ACHN (cell line): ENCODE measurements around the gene PLCH2.
"Not testable (repeated sequence)": the region's sequence is repeated elsewhere in the genome, so short reads cannot be mapped to it uniquely, and the experiment has no call there.

Experiments used
- DNase-seq: peaks from one replicate; pipeline ENCODE4 v3.0.0-alpha.2; 2015
- in situ Hi-C: cut with HindIII; loops from 2 replicates; pipeline ENCODE4 v1.10.0; 2017; ENCODE audit warnings: low sequenced_read_pairs, low pct_ligation_motif_present, low pct_unique_long_range_greater_than_20kb

PLCH2 gene

DNA sequence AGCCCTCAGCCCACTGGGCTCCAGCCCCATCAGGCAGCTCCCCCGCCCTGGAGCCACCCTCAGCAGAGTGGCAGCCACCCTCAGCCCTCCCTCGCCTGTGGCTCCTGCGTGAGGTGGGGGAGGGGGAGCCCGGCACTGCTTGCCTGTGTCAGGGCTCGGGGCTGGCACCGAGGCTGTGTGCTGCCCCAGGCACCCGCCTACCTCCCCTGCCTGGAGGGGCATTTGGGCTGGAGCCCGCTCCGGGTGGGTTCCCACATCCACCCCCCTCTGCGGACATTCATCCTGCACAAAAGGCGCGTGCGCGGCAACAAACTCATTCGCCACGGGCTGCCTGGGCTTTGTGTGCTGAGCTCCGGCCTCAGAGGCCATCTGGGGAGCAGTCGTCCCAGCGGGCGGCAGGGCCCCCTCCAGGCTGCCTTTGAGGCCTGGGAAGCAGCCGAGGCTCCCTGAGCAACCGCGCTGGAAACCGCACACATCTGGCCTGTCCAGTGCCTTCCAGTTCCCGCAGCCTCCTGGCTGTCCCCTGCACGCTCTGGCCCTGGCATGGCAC, 67.5 kb downstream of the PLCH2 start:
- in situ Hi-C loops: no loop called here
- no peak for DNase-seq

GRCh38 chr1:2544093-2544874, 68.2 kb downstream of the PLCH2 start:
- in situ Hi-C loops: no loop called here

DNA sequence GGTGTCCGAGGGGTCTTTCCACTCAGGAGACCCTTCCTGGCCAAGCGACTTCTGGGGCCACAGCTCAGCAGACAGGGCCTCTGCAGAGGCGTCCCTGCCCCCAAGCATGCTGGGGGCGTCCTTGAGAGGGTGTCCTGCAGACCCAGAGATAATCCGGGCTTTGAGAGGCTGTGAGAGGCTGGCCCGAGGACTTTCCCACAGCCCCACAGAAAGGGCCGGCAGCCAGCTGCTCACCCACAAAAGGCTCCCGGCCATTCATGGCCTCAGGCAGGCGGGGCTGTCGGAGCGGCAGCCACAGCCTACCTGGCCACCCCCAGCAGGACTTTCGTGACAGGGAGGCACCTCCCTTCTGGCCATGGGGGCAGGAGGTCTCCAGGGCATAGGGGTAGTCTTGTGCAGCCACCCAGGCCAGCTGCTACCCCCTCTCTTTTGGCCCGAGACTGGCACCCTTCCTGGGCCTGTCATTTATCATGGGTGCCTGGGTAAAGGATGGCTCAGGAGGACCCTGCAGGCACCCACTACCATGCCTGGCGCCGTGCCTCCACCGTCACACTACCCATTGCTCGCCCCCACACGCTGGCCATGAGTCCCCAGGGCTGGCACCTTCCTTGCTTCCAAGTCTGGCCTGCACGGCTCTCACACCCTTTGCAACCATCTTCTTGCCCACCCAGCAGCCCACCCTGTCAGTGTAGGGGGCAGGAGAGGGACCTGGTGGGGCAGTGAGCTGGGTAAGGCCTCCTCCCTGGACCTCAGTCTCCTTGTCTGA, 69.0 kb downstream of the PLCH2 start:
- in situ Hi-C loops: no loop called here
- no peak for DNase-seq

More at GRCh38 chr1:2544093-2544874, 68.2 kb downstream of the PLCH2 start:
- DNase-seq: no peak

DNA sequence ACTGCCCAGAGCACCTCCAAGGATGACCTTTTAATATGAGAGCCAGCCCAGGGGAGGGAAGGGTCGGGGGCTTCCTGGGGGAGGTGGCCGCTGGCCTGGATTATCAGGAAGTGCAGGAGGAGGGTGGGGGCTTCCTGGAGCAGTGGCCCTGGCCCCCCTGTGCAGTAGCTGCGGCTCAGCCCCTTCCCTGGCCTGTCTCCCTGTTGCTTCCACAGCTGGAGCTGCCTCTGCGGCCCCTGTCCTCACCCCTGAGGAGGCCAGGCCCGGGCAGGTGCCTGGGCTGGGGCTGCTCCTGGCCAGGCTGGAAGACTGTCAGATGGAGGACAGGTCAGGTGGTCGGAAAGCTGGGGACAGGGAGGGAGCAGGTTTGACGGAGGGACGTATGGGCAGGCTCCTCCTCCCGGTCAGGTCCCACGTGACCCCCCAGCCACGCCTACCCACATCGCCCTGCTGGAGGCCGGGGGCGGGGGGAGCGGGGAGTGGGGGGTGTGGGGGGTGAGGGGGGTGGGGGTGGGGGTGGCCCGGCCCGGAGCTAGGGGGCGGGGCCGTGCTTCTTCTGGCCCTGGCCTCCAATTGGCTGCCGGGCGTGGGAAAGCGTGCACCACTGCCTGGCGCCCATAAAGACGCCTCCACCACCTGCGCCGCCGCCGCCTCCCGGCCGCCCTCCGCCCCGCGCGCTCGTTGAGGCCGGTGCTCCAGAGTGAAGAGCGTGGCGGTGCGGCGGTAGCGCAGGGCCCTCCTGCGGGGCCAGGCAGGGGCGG, 69.8 kb downstream of the PLCH2 start:
- in situ Hi-C loops: no loop called here
- peak; percentile 81 for DNase-seq

DNA sequence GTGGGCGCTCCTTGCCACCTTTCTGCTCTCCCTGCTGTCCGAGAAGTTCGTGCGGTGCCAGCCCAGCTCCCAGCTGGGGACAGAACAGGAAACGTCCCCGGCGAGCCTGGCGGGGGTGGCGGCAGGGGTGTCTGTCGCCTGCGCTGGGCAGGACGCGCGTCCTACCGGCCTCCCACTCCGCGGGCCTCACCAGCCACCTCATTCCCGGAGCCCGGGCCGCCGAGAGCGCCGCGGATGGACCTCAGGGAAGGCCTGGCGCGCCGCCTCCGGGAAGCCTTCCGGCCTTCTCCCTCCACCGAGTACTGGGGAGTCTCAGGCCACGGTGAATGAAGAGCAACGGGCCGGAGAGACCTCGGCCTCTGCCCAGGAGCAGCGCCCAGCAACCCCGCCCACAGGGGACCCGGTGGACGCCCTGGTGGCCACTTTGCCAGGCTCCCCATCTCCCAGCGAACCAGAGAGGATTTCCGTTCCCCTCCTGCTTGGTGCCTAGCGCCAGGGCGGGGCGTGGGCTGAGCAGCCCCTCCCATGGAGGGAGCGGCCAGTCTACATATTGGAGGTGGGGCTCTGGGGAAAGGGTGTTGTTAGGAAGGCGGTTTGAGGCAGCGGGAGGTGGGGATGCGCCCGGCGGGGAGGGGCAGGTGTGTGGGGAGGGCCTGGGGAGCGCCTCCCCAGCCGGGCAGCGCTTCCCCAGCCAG, 70.6 kb downstream of the PLCH2 start:
- in situ Hi-C loops: no loop called here
- DNase-seq: peak; percentile 91

GRCh38 chr1:2547210-2548067, 71.3 kb downstream of the PLCH2 start:
- peak; percentile 18 for DNase-seq

DNA sequence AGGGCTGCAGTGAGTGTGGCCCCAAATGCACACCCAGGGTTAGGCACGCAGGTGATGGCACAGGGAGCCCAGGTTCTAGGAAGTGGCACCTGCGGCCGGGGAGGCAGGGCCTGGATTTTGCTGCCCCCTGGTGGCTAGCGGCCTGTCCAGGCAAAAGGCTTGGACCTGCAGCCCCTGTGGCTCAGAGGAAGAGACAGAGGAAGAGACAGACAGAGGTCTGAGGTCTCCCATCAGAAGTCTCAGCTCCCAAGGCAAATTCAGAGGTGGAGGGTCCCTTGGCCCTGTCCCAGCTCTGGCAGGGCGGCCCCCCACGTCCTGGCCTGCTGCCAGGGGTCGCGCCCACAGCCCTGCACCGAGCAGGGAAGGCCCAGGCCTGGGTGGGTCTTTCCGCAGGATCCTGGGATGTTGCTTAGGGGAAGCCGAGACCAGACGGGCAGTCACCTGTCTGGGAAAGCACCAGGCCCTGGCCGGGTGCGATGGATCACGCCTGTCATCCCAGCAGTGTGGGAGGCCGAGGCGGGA, 72.0 kb downstream of the PLCH2 start:
- in situ Hi-C loops: no loop called here
- DNase-seq: peak; percentile 68

More at GRCh38 chr1:2547210-2548067, 71.3 kb downstream of the PLCH2 start:
- in situ Hi-C loops: no loop called here

GRCh38 chr1:2549367-2550029, 73.4 kb downstream of the PLCH2 start:
- in situ Hi-C loops, DNase-seq: not testable (repeated sequence)

DNA sequence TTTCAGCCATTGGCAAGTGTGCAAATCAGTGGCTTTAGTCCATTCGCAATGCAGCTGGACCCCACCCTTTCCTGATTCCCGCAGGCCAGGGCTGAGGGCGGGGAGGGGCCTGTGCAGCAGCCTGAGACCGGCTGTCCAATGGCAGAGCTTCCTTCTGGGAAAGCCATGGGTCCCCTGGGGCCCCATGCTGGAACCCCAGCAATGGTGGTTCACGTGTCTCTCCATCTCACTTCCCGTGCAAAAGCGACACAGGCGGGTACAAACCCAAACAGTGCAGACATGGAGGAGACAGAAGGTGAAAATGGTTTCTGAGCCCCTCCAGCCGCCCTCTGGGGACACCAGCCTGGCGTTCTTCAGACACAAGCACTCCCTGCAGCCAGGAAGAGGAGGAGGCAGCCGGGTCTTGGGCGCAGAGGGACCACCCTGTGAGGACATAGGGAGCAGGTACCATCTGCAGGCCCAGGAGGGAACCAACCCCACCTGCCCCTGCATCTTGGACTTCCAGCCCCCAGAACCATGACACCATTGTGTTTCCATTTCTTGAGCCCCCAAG, 74.3 kb downstream of the PLCH2 start:
- in situ Hi-C loops, DNase-seq: not testable (repeated sequence)

GRCh38 chr1:2551544-2551943, 75.5 kb downstream of the PLCH2 start:
- DNase-seq, in situ Hi-C loops: not testable (repeated sequence)

DNA sequence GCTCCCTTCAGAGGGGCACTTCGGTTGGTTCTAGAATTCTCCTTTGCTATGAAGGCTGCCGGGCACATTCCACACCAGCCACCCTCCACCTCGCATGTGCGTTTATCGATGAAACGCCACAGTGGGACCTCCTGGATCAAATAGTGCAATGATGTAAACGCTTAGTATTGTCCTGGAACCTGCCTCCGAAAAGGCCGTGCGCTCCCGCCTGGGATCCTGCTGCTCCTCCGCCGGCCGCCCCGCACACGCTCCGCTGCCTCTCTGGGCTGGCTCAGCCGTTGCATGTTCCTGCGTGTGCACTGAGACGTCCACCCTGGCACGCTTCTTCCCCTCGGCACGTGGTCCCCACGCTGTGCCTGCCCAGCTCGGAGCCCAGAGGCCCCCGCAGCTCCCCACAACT, 76.1 kb downstream of the PLCH2 start:
- DNase-seq: no peak
- in situ Hi-C loops: no loop called here

DNA sequence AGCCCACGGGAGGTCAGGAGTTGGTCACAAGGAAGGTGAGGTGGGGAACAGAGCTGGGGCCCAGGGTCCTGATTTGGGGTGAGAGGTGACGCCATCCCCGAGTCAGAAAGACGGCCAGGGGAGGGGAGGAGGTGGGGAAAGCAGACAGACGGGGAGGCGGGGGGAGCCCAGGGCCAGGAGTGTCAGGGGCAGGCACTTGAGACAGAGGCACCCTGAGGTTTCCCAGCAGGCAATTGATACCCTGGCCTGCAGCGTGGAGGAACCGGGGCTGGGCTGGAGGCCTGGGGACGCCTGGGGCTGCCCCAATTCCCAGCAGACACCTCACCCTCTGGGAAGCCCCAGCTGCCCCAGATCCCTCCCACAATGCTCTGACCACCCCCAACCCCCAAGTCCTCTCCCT, 77.0 kb downstream of the PLCH2 start:
- in situ Hi-C loops: not testable (repeated sequence)

DNA sequence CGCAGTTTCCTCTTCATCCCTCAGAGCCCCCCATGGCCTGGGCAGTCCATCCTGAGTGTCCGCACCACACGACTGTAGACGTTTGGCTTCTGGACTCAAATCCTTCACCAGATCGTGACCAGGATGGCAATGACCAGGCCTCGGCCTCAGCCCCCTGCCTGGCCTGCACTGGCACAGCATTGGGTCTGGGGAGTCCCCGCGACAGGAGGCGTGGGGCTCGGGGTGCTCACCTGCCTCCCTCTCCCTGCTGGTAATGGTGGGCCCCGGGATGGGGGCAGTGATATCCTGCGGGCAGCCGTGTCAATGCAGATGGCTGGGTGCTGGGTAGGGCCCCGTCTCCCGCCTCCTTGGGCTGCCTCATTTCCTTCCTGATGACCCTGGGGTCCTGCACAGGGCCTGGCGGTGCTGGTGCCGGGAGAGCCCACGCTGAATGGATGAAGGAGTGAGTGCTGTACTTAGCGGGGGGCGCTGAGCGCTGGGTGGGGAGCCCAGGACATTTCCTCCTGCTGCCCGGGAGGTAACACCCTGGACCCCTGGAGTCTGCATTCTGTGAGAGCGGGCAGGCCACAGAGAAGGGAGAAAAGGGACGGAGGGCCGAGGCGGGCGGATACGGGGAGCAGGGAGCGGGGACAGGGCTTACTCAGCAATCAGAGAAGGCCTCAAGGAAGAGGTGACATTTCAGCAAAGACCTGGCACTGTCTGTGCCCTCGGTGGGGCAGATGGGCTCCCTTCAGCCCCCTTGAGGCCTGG, 78.0 kb downstream of the PLCH2 start:
- in situ Hi-C loops: no loop called here

More for the DNA sequence above, 77.0 kb downstream of the PLCH2 start:
- DNase-seq: not testable (repeated sequence)

DNA sequence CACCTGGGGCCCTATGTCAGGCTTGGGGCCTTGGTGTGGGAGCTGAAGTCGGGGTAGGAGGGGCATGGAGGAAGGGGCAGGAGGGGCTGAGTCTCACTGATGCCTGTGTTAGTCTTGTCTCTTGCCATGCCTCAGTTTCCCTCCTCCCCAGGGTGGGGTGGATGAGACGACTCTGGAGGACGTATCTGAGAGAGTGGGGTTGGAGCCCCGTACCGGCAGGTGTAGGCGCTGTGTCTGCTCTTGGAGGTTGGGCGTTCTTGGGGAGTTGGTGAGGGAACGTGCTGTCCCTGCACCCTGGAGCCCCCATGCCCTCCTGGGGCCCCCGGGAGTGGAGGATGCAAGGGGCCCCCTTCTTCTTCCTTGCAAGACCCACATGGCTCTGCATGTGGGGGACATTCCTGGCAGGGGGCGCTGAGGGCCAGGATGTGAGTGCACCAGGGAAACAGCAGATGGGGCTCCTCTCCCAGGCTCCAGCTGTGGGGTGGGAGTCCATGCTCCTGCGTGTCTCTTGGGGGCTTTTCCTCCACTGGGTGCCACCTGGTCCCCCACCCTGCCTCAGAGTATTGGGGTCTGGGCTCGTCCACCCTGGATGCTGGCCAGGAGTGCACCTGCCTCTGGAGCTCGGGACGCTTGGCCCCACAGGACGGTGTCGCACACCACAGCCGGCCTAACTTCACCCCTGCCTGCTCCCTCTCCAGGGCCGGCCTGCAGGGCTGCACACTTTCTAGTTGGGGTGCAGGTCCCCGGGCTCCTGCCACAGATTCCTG, 78.7 kb downstream of the PLCH2 start:
- in situ Hi-C loops: no loop called here
- DNase-seq: peak; percentile 32

More for the DNA sequence above, 78.0 kb downstream of the PLCH2 start:
- no peak for DNase-seq
